NCI-H2081 (cell line): ENCODE measurements around the gene OLFML3.

ENCODE experiments used
- DNase-seq, 2 experiments: peaks; one replicate each; lab custom pipeline; 2025; lab: John Stamatoyannopoulos, UW

The OLFML3 gene

GRCh38 chr1:114025609-114026401 is 46.5 kb downstream of the OLFML3 start:
- DNase-seq = no peak

- no peak for DNase-seq
Observed at GRCh38 chr1:114026797-114027196, 47.5 kb downstream of the OLFML3 start.
